A673 (cell line): Measurements from ENCODE around the gene ABCC10. TPM values are rescaled to one million over a fixed set of nuclear protein-coding genes. Genes with fewer than 3 reads are reported as not detected.

ENCODE experiments used
- BruUV-seq: library from RNA; stranded (reverse); fragments of 400-500 nt; replicated peaks from 2 replicates; lab custom pipeline; 2021; lab: Mats Ljungman, UMichigan
- CTCF ChIA-PET: fragments of 300-600 bp; sonication (Branson Sonifier 250); formaldehyde crosslinking; loops from one replicate; lab custom pipeline; 2022; ENCODE audit warnings: antibody characterized with exemption; lab: Charles Lee
- POLR2A ChIA-PET: fragments of 300-600 bp; sonication (Branson Sonifier 250); formaldehyde crosslinking; loops from one replicate; lab custom pipeline; 2022; ENCODE audit warnings: antibody characterized with exemption; ENCODE audit not compliant: low non-redundant PET; lab: Charles Lee
- DNase-seq: peaks from one replicate; pipeline ENCODE4 v3.0.0-alpha.2; 2015; ENCODE audit warnings: low spot score
- H3K27ac ChIP-seq: fragments of 200-600 bp; sonication (generic); 2 replicates; pipeline ENCODE4 v1.5.1; 2016; ENCODE audit warnings: mixed run types, low read depth, mild to moderate bottlenecking, mixed read lengths, antibody characterized with exemption, low read length; ENCODE audit not compliant: poor library complexity, severe bottlenecking
- H3K27me3 ChIP-seq: fragments of 200-600 bp; sonication (generic); replicated peaks from 2 replicates; pipeline ENCODE4 v1.6.1; 2017; ENCODE audit warnings: mixed run types, low read depth, mild to moderate bottlenecking, mixed read lengths, antibody characterized with exemption, low read length; ENCODE audit not compliant: insufficient read depth, poor library complexity
- H3K36me3 ChIP-seq: fragments of 200-600 bp; sonication (generic); 2 replicates; pipeline ENCODE4 v1.6.1; 2016; ENCODE audit warnings: mixed run types, mild to moderate bottlenecking, mixed read lengths, antibody characterized with exemption, low read length; ENCODE audit not compliant: insufficient read depth, poor library complexity, severe bottlenecking
- H3K4me1 ChIP-seq: fragments of 200-600 bp; sonication (generic); 2 replicates; pipeline ENCODE4 v1.6.1; 2017; ENCODE audit warnings: mixed run types, mild to moderate bottlenecking, mixed read lengths, antibody characterized with exemption, low read length; ENCODE audit not compliant: insufficient read depth, poor library complexity, severe bottlenecking
- H3K4me3 ChIP-seq: fragments of 200-600 bp; sonication (generic); 2 replicates; pipeline ENCODE4 v1.5.1; 2016; ENCODE audit warnings: low read depth, mixed run types, mild to moderate bottlenecking, mixed read lengths, low read length; ENCODE audit not compliant: poor library complexity, severe bottlenecking
- H3K9me3 ChIP-seq: fragments of 200-600 bp; sonication (generic); 2 replicates; pipeline ENCODE4 v1.6.1; 2016; ENCODE audit warnings: mixed run types, low read depth, mild to moderate bottlenecking, mixed read lengths, antibody characterized with exemption, low read length; ENCODE audit not compliant: poor library complexity, severe bottlenecking
- CTCF ChIP-seq: fragments of 300-800, 200-600 bp; sonication (generic); conservative IDR thresholded peaks from 2 replicates; pipeline ENCODE4 v1.5.1; 2017; ENCODE audit warnings: low read depth, mild to moderate bottlenecking, antibody characterized with exemption, low read length, moderate library complexity, mixed read lengths
- EZH2 ChIP-seq: fragments of 200-600 bp; sonication (generic); IDR thresholded peaks from 2 replicates; pipeline ENCODE4 v1.6.1; 2017; ENCODE audit warnings: borderline replicate concordance, low read depth, mild to moderate bottlenecking, mixed read lengths, antibody characterized with exemption, low read length; ENCODE audit not compliant: poor library complexity, severe bottlenecking
- intact Hi-C: fragments of 100-400 bp; cut with micrococcal nuclease; formaldehyde crosslinking; loops from one replicate; pipeline ENCODE4 v1.10.0; 2022; ENCODE audit not compliant: unreplicated experiment
- total RNA-seq: library from RNA; stranded (reverse); gene quantifications from 2 replicates; pipeline ENCODE4 v1.2.3, GENCODE V29; 2021

The ABCC10 gene
- total RNA-seq, 1 experiment from 2014 or later = 46.4 TPM

GRCh38 chr6:43481591-43482236, 54.4 kb downstream of the ABCC10 start:
- Histone ChIP-seq H3K4me3 (no peak overlapping the region), H3K4me1 (peaks cover 33% of the 10 kb centered on the region), H3K27me3 (no peaks in the 10 kb centered on the region), H3K27ac (no peak overlapping the region), H3K36me3 (no peaks in the 10 kb centered on the region), H3K9me3 (no peaks in the 10 kb centered on the region)
- DNase-seq = no peak
- BruUV-seq = TSS peak; percentile 3
- intact Hi-C loops = no loop called here
- ChIA-PET POLR2A (no interaction called here), CTCF (interaction anchor here (0.6 kb wide), 2 partner anchors 131 to 294 kb away, joined by 4 to 6 read pairs; no protein-coding TSS in a partner anchor)
- TF ChIP-seq EZH2 (no peak), CTCF (no peak)

- POLR2A ChIA-PET = no interaction called here
- no peak for DNase-seq
- H3K27ac ChIP-seq = no peak overlapping the region
- no peaks in the 10 kb centered on the region for H3K27me3 ChIP-seq
- no TSS peak for BruUV-seq
- TF ChIP-seq EZH2 = no peak
- TF ChIP-seq CTCF = no peak
- intact Hi-C loops = no loop called here
- H3K9me3 ChIP-seq = no peaks in the 10 kb centered on the region
- H3K4me1 ChIP-seq = peaks cover 37% of the 10 kb centered on the region
- no peak overlapping the region for H3K4me3 ChIP-seq
- H3K36me3 ChIP-seq = no peaks in the 10 kb centered on the region
- CTCF ChIA-PET = interaction anchor here (0.6 to 0.9 kb wide), 2 partner anchors 18 to 31 kb away, joined by 3 to 6 read pairs; no protein-coding TSS in a partner anchor
Observed at GRCh38 chr6:43488667-43489276, 61.4 kb downstream of the ABCC10 start.

- H3K4me3 ChIP-seq = no peak overlapping the region
- BruUV-seq = no TSS peak
- DNase-seq = no peak
- H3K4me1 ChIP-seq = peaks cover 37% of the 10 kb centered on the region
- no peak for TF ChIP-seq EZH2
- TF ChIP-seq CTCF = no peak
- H3K36me3 ChIP-seq = no peaks in the 10 kb centered on the region
- CTCF ChIA-PET = interaction anchor here (0.6 kb wide), 1 partner anchor 32 kb away, joined by 6 read pairs; no protein-coding TSS in a partner anchor
- no peaks in the 10 kb centered on the region for H3K27me3 ChIP-seq
- POLR2A ChIA-PET = no interaction called here
- intact Hi-C loops = no loop called here
- no peaks in the 10 kb centered on the region for H3K9me3 ChIP-seq
- no peak overlapping the region for H3K27ac ChIP-seq
Observed at GRCh38 chr6:43489277-43490072, 62.1 kb downstream of the ABCC10 start.
